Measurements from ENCODE around the gene VEPH1. TPM values are rescaled to one million over a fixed set of nuclear protein-coding genes. Genes with fewer than 3 reads are reported as not detected.

Gene VEPH1
- total and polyA plus RNA-seq, 11 donors, result 0.40 to 0.79 (median 0.45) TPM; not detected in 6

- H3K9me3 ChIP-seq, result no peaks in the 10 kb centered on the region
- no peak overlapping the region for H3K4me3 ChIP-seq
- peaks cover 0 to 13% (median 0%) of the 10 kb centered on the region in 12 donors for H3K4me1 ChIP-seq
- ATAC-seq (no peak), DNase-seq (no peak)
- WGBS, 4 donors, result 67 to 90% (median 82%) methylated on average over 4 of the region's 4 CpGs
- intact Hi-C loops (cut with DNase I), result no loop called here
- H3K36me3 ChIP-seq, result no peaks in the 10 kb centered on the region
- TF ChIP-seq POLR2A (IDR thresholded peaks at IDR 0.05), result no peak
- TF ChIP-seq, protein P1, sequence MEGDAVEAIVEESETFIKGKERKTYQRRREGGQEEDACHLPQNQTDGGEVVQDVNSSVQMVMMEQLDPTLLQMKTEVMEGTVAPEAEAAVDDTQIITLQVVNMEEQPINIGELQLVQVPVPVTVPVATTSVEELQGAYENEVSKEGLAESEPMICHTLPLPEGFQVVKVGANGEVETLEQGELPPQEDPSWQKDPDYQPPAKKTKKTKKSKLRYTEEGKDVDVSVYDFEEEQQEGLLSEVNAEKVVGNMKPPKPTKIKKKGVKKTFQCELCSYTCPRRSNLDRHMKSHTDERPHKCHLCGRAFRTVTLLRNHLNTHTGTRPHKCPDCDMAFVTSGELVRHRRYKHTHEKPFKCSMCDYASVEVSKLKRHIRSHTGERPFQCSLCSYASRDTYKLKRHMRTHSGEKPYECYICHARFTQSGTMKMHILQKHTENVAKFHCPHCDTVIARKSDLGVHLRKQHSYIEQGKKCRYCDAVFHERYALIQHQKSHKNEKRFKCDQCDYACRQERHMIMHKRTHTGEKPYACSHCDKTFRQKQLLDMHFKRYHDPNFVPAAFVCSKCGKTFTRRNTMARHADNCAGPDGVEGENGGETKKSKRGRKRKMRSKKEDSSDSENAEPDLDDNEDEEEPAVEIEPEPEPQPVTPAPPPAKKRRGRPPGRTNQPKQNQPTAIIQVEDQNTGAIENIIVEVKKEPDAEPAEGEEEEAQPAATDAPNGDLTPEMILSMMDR (IDR thresholded peaks at IDR 0.05), result no peak
- no peak overlapping the region for H3K27ac ChIP-seq
- no peaks in the 10 kb centered on the region for H3K27me3 ChIP-seq
These were observed 75.3 kb downstream of the VEPH1 start for GRCh38 chr3:157427901-157428300.

GRCh38 chr3:157423337-157423736 is 79.9 kb downstream of the VEPH1 start:
- H3K27ac ChIP-seq, result no peak overlapping the region
- TF ChIP-seq, protein P1 (IDR thresholded peaks at IDR 0.05), result no peak
- TF ChIP-seq POLR2A (IDR thresholded peaks at IDR 0.05), result no peak
- no peaks in the 10 kb centered on the region for H3K9me3 ChIP-seq
- no peaks in the 10 kb centered on the region for H3K4me1 ChIP-seq
- no peak overlapping the region for H3K4me3 ChIP-seq
- intact Hi-C loops (cut with DNase I), result no loop called here
- ATAC-seq (no peak), DNase-seq (no peak)
- H3K36me3 ChIP-seq, result no peaks in the 10 kb centered on the region
- no peaks in the 10 kb centered on the region for H3K27me3 ChIP-seq

DNA sequence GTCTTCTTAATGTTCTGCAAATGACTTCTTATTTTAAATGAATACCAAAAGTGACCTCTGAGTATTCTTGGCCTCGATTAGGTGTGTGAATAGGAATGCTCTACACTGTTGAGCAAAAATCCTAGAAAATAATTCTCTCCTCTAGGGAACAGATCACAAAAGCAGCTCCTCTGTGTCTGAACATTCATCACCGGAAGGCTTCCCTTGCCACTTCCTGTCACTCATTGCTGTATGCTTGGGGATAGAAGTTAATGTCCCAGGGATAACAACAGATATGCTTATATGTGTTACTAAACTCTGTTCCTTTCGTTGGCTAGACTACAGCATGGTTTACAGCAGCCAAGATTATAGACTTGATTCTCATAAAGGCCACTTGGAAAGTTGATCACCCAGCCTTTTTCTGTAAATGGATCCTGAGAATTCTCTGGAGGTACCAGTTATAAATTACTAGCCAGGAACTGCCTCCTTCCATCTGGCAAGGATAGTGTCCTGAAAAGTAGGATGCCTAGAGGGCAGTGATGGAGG is 82.5 kb downstream of the VEPH1 start:
- intact Hi-C loops (cut with DNase I), result no loop called here
- ATAC-seq, result no peak

DNA sequence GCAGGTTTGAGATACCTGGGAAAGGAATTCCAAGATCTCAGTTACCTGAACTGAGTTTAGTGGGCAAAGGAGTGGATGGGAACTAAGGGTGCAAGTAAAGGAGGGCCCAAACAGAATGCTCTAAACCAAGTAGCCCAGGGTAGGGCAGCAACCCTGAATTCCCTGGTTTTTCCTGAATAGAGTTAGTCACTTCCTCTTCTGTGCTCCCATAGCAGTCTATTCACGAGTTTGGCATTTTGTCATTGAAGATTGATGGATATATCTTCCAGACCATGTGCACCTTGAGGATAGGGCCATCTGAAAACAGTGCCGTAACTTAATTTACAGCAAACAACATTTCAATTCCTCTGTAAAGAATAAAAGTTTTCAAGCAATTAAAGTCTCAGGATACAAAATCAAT is 85.1 kb downstream of the VEPH1 start:
- Histone ChIP-seq H3K27ac (no peak overlapping the region), H3K9me3 (no peaks in the 10 kb centered on the region), H3K27me3 (no peaks in the 10 kb centered on the region), H3K4me1 (no peaks in the 10 kb centered on the region), H3K4me3 (no peak overlapping the region), H3K36me3 (no peaks in the 10 kb centered on the region)
- ATAC-seq, result no peak
- no peak for DNase-seq
- intact Hi-C loops (cut with DNase I), result no loop called here
- TF ChIP-seq, protein P1 (IDR thresholded peaks at IDR 0.05), result no peak
- TF ChIP-seq POLR2A (IDR thresholded peaks at IDR 0.05), result no peak
- WGBS, 4 donors, result 68 to 81% (median 75%) methylated on average over 2 of the region's 2 CpGs

More for the DNA sequence above, 82.5 kb downstream of the VEPH1 start:
- 56 to 67% (median 65%) methylated on average over 3 of the region's 3 CpGs for WGBS, 4 donors
- Histone ChIP-seq H3K4me1 (no peaks in the 10 kb centered on the region), H3K27me3 (no peaks in the 10 kb centered on the region), H3K4me3 (no peak overlapping the region), H3K36me3 (no peaks in the 10 kb centered on the region), H3K27ac (no peak overlapping the region), H3K9me3 (no peaks in the 10 kb centered on the region)
- no peak for TF ChIP-seq POLR2A (IDR thresholded peaks at IDR 0.05)
- TF ChIP-seq, protein P1 (IDR thresholded peaks at IDR 0.05), result no peak
- no peak for DNase-seq
